SIG-M5 (cell line): ENCODE results near the gene ANAPC1.
"Not testable (repeated sequence)": the region's sequence is repeated elsewhere in the genome, so short reads cannot be mapped to it uniquely, and the experiment has no call there.

Experiments used
- DNase-seq: peaks from one replicate; lab custom pipeline; 2025; lab: John Stamatoyannopoulos, UW

Gene ANAPC1

GRCh38 chr2:111905475-111905869 lies 21.5 kb upstream of the ANAPC1 start:
- not testable (repeated sequence) for DNase-seq

DNA sequence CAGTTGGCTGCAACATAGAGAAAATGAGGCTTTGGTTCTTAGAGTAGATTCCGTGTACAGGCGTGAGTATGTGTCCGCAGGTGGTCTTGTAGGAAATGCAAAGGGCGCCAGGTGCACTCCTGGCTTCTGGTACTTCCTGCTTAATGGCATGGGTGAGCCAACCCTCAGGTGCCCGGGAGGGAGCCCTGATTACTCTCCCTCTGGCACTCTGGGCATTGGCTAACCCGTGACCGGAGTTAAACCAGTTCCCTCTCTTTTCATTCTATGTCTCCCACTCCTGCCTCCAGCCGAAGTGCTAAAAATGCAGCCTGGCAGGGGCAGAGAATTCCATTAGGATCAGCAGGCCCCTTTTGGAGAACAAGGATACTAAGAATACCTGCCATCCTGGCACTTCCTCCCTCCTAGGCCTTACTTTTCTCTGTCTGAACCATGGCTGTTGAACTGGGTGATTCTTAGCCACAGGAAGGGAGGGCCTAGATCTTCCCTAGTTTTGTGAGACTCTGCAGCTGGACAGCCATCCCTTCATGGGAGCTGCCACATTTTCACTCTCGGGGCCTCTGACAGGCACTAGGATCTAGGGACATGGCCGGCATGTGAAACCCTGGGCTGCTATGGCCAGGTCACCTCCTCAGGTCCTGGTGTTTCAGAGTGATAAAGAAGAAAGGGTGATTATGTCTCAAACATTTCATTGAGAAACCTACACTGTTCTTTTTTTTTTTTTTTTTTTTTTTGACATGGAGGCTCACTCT lies 20.9 kb upstream of the ANAPC1 start:
- no peak for DNase-seq

DNA sequence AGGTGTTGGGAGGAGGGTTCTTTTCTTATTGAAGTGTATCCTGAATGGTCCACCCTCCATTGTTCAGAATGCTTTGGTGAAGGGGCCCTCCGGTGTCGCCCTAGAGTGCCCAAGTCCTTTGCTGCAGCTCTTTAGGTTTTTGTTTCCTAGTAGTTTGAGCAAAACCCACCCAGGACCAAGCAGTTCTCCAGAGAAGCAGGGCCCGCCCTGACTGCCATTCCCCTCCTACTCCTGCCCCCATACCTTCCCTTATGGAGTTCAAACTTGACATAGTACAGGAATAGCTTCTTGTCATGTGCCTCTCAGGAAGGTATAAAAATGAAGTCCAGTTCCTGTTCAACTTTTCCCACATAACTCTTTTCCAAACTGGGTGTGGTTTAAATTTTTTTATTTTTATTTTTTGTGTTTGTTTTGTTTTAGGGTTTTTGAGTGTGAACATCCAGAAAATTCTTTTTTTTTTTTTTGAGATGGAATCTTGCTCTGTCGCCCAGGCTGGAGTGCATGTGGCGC lies 20.0 kb upstream of the ANAPC1 start:
- DNase-seq = no peak

DNA sequence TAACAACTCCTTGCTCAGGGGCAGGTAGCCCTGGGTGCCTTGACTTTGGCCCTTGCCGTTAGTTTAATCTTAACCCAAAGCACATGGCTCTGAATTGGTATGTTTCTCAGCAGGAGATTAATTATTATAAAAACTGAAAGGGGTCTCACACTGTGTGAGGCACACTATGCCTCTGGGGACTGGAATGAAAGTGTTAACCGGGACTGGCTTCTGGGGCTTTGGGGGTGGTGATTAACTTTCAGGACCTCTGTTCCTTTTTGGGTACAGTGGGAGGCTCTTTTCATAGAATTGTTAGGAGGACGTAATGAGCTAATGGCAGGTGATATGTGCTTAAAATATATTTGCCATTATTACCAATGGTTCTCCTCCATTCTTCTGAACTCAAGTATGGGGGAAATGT lies 19.5 kb upstream of the ANAPC1 start:
- no peak for DNase-seq

DNA sequence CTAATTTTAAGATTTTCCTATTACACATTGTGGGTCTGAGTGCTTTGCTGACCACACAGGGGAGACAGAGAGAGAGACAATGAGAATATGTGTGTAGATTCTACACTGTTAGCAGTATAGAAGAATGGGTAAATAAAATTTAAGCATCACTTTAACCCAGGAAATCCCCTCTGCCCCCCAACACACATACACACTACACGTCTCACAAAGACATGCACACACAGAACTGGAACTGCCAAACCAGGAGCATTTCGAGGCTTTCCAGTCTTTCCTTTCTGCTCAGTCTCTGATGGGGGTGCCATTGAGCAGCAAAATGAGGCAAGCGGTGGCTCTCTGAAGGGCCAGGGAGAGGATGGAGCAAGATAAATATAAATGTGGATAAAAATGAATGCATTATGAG lies 16.9 kb upstream of the ANAPC1 start:
- no peak for DNase-seq

DNA sequence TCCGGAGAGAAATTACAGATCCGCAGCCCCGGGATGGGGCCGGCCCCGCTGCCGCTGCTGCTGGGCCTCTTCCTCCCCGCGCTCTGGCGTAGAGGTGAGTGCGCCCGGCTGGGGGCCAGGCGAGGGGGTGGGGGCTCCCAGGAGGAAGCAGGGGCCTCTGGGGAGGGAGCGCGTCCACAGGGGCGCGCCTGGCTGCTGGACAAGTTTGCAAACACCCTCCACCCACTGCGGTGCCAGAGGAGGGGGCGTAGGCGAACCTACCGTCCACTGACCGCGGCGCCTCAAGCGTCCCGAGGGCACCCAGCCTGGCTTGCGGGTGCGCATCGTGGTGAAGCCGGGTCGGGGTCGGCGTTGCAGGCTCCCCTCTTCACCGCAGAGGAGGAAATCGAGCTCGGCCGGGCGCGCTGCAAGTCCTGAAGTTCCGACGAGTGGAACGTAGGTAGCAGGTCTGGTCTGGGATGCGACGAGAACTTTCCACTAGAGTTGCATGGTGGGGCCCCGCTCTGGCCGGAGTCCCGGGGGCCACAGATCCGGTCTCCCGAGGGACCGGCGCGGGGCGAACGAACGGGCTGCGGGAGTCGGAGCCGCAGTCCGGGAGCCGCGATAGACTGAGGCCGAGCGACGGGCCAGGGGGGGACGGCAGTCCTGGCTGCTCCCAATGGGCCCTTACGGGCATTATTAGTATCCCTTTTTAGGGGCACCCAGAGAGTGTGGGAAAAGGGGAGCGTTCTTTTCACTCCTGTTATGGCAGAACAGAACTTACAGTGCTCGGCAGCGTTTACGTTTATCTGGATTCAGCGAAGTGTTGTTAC lies 14.9 kb upstream of the ANAPC1 start:
- no peak for DNase-seq

DNA sequence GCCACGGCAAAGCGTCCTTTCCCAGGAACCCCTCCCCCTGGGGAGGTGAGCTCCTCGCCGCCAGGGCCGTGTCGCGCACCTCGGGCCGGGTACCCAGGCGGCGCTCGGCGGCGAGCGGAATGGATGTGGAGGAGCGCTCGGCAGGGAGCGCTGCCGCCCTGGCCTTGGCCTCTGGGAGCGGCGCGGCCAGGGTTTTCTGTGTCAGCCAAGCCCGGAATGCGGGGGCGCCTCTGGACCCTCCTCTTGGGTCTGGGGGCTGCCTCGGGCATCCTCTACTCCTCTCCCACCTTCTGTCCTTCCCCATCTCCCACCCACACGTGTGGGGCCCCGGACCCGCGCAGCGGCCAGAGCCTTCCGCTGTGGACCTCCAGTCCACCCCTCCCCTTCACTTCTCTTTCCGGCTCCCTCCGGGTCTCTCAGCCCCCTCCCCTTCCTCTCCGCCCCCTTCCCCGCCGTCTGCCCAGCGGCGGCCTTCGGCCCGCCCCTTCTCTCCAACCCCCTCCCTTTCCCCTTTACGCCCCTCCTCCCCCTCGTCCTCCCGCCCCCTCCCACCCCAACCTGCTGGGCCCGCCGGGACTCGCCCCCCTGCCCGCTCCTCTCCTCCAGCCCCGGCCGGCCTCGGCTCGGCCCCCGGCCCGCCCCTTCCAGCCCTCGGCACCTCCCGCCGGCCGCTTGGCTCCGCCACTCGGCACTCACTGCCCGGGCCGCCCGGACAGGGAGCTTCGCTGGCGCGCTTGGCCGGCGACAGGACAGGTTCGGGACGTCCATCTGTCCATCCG lies 14.1 kb upstream of the ANAPC1 start, which contains the start of gene MERTK:
Gene MERTK, plus strand, starts transcription at position 684 of the 779 bp plus-strand sequence. CDS start 129 bp downstream, outside the sequence.
- DNase-seq = no peak

DNA sequence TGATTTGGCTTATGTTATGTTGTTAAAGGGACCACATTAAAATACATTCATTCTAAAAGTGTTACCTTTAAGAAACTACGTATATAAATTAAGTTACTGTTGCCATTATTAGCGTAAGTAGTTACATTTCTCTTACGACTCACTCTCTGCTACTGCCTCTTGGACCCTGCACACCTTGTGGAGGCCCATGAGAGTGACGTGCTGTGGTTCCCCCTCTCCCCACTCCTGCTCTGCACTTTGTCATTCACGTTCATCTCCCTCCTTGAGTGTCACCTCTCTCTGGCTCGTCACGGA lies 13.6 kb upstream of the ANAPC1 start:
- DNase-seq = no peak

- no peak for DNase-seq
Measured at GRCh38 chr2:111896576-111896975, 12.6 kb upstream of the ANAPC1 start.

DNA sequence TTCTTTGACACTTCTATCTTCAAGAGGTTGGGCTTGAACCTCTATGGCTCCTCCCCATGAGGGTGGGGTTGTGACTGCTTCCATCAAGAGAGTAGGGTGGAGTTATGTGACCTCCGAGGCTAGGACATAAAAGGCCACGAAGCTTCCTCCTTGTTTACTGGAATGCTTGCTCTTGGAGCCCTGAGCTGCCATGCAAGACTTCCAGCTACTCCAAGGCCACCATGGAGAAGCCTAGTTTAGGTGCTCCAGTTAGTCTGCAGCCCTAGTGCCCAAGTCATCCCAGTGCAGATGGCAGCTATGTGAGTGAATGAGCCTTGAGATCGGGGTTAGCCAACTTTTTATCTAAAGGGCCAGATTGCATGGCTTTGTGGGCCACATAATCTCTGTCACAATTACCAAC lies 12.0 kb upstream of the ANAPC1 start:
- no peak for DNase-seq

DNA sequence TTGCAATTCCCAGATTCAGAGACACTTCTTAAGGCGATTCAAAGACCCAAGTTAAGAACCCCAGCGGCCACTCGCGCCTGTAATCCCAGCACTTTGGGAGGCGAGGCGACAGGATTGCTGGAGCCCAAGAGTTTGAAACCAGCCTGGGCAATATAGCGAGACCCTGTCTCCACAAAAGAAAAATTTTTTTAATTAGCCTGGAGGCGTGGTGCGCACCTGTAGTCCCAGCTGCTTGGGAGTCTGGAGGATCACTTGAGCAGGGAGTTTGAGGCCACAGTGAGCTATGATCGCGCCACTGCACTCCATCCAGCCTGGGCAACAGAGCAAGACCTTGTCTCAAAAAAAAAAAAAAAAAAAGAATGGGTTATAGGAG lies 585 bp upstream of the ANAPC1 start:
- DNase-seq = no peak

GRCh38 chr2:111872806-111873205 lies 11.2 kb downstream of the ANAPC1 start:
- DNase-seq = not testable (repeated sequence)

GRCh38 chr2:111865124-111865523 lies 18.9 kb downstream of the ANAPC1 start:
- DNase-seq = not testable (repeated sequence)

GRCh38 chr2:111860005-111860404 lies 24.0 kb downstream of the ANAPC1 start:
- not testable (repeated sequence) for DNase-seq

DNA sequence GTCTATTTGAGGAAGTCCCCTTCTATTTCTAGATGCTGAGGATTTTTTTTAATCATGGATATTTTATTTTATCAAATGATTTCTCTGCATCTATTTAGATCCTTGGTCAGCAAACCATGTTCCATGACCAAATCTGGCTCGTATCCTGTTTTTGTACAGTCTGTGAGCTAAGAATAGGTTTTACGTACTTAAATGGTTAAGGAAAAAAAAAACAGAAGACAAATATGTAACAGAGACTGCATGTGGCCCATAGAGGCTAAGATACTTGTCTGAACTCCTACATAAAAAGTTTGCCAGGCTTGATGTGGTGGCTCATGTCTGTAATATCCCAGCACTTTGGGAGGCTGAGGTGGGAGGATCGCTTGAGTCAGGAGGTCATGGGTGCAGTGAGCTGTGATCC lies 31.4 kb downstream of the ANAPC1 start:
- not testable (repeated sequence) for DNase-seq

- not testable (repeated sequence) for DNase-seq
Measured at GRCh38 chr2:111850646-111851045, 33.3 kb downstream of the ANAPC1 start.

DNA sequence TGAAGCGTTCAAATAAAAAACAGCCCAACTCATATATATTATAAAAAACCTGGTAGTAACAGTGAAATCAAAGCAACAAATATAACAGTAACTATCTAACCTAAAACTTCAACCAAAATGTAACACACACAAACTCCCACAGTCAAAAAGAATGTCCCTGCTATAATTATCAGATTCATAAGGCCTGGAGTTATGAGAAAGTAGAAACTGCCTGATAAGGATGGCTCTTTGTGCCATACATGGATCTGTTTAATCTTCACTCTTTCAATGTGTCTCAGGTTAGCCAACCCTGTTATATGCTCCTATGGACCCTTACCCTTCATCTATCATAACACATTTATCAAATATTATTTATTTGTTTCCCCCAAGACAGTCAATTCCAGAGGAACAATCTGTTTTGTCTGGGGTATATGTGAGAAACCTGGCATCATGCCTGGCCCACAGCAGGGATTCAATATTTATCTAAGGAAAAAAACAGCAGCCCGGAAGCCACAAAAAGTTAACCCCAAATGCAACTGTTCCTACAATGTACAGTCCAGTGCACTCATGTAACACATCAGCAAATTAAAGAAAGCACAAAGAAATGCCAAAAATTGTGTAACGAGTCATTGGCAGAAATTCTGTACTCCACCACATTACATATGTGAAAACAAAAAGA lies 44.2 kb downstream of the ANAPC1 start:
- not testable (repeated sequence) for DNase-seq

GRCh38 chr2:111838992-111839391 lies 45.0 kb downstream of the ANAPC1 start:
- not testable (repeated sequence) for DNase-seq

GRCh38 chr2:111834221-111834620 lies 49.8 kb downstream of the ANAPC1 start:
- not testable (repeated sequence) for DNase-seq

DNA sequence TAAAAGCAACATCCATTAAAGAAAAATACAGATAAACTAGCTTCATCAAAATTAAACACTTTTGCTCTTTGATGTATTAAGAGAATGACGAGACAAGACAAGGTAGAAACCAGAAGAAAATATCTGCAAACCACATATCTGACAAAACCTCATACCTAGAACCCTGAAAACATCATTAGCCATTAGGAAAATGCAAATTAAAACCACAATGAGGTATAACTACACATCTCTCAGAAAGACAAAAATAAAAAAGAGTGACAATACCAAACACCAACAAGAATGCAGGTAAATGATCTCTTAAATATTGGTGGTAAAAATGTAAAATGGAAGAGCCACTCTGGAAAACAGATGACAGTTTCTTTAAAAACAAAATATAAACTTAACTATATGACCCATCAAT lies 53.5 kb downstream of the ANAPC1 start:
- DNase-seq = not testable (repeated sequence)

GRCh38 chr2:111828217-111828766 lies 55.7 kb downstream of the ANAPC1 start:
- DNase-seq = not testable (repeated sequence)
